ENCODE results near the gene TPBGL. TPM values are rescaled to one million over a fixed set of nuclear protein-coding genes. Genes with fewer than 3 reads are reported as not detected.

The TPBGL gene
- total and polyA plus RNA-seq, 2 of the 4 experiments (the other 2 are of a cell fraction), result not detected

DNA sequence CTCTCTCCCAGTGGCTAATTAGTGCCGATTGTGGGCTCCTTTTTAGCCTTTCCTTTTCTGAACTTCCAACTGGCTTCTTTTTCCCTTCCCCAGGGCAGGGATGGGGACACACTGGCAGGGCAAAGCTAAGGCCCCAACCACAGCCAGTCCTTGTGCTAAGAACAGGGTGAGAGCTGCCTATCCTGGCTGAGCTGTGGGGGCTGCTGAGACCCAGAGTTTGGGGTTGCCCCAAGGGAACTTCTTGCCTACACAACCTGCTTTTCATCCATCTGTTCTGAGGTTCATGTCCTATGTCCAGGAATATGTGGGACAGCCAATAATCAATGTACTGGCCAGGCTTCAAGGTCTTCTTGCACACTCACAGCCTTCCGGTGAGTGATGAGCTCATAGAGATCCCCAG lies 10.0 kb upstream of the TPBGL start:
- TF ChIP-seq FOS (IDR thresholded peaks at IDR 0.05; ENCODE audit: low read depth, low read length) (no peak), CHD1 (IDR thresholded peaks at IDR 0.05; ENCODE audit: low read depth, low read length) (no peak), RFX5 (IDR thresholded peaks at IDR 0.05; ENCODE audit: low read depth, low read length) (no peak), RAD21 (IDR thresholded peaks at IDR 0.05; ENCODE audit: low read length) (no peak), RCOR1 (IDR thresholded peaks at IDR 0.05; ENCODE audit: insufficient replicate concordance, low read length) (no peak), CTCF (conservative IDR thresholded peaks at IDR 0.05; ENCODE audit: low read depth, low read length) (no peak), POLR2A (IDR thresholded peaks at IDR 0.05; ENCODE audit: low read depth, low read length) (no peak), BHLHE40 (IDR thresholded peaks at IDR 0.05; ENCODE audit: low read depth, low read length) (no peak), MAZ (IDR thresholded peaks at IDR 0.05; ENCODE audit: borderline replicate concordance, low read depth, low read length) (no peak), USF2 (IDR thresholded peaks at IDR 0.05; ENCODE audit: low read depth, low read length) (no peak), CEBPB (IDR thresholded peaks at IDR 0.05; ENCODE audit: low read depth, low read length) (no peak), SMC3 (IDR thresholded peaks at IDR 0.05; ENCODE audit: low read depth, low read length) (no peak), MXI1 (IDR thresholded peaks at IDR 0.05; ENCODE audit: borderline replicate concordance, low read depth, low read length) (no peak), NFE2L2 (IDR thresholded peaks at IDR 0.05; ENCODE audit: low read depth, low read length) (no peak)
- TF ChIP-seq, protein P1, sequence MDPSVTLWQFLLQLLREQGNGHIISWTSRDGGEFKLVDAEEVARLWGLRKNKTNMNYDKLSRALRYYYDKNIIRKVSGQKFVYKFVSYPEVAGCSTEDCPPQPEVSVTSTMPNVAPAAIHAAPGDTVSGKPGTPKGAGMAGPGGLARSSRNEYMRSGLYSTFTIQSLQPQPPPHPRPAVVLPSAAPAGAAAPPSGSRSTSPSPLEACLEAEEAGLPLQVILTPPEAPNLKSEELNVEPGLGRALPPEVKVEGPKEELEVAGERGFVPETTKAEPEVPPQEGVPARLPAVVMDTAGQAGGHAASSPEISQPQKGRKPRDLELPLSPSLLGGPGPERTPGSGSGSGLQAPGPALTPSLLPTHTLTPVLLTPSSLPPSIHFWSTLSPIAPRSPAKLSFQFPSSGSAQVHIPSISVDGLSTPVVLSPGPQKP (IDR thresholded peaks at IDR 0.05; ENCODE audit: borderline replicate concordance, low read depth, low read length), result no peak
- Histone ChIP-seq H3K79me1 (ENCODE audit: low read depth in 1 of 2, low read length in 2 of 2) (no peaks in the 10 kb centered on the region), H4K91ac (ENCODE audit: insufficient read depth, low read depth, low read length) (no peak overlapping the region), H2BK5ac (ENCODE audit: low read depth, low read length, poor library complexity, severe bottlenecking) (no peak overlapping the region), H3K9me3 (ENCODE audit: control insufficient read depth, insufficient read depth, low read length) (no peaks in the 10 kb centered on the region), H4K20me1 (ENCODE audit: insufficient read depth, low read length) (no peaks in the 10 kb centered on the region; the same call in 1 of the 2 replicates), H3K18ac (ENCODE audit: low read depth, low read length) (no peak overlapping the region), H4K8ac (ENCODE audit: low read depth in 2 of 2, low read length in 2 of 2) (no peak overlapping the region), H3K4me2 (ENCODE audit: low read depth, low read length) (no peak overlapping the region), H3K56ac (ENCODE audit: extremely low read depth, insufficient read depth, low read length) (no peak overlapping the region), H3K23ac (ENCODE audit: low read depth, low read length) (no peak overlapping the region), H2BK15ac (ENCODE audit: low read depth, low read length) (no peak overlapping the region), H2BK20ac (ENCODE audit: low read depth, low read length) (no peak overlapping the region), H3K36me3 (ENCODE audit: control insufficient read depth, insufficient read depth, low read length) (no peaks in the 10 kb centered on the region), H3K4me3 (ENCODE audit: insufficient read depth, low read depth, low read length) (no peak overlapping the region), H2BK120ac (ENCODE audit: low read depth, low read length) (no peak overlapping the region), H4K5ac (ENCODE audit: low read depth, low read length) (no peak overlapping the region), H2AFZ (replicated peaks; ENCODE audit: low read length, poor library complexity) (no peak overlapping the region), H3K27ac (ENCODE audit: insufficient read depth, low read length) (no peak overlapping the region), H3K14ac (replicated peaks; ENCODE audit: low read depth, low read length) (no peak overlapping the region), H3K9me1 (ENCODE audit: insufficient read depth, low read length) (no peaks in the 10 kb centered on the region), H3K27me3 (ENCODE audit: control insufficient read depth, insufficient read depth, low read length) (peaks cover 14% of the 10 kb centered on the region), H3K4me1 (ENCODE audit: control insufficient read depth, insufficient read depth, low read length) (no peaks in the 10 kb centered on the region), H3K4ac (ENCODE audit: low read depth, low read length) (no peak overlapping the region), H2AK5ac (ENCODE audit: low read depth, low read length) (no peak overlapping the region), H2AK9ac (replicated peaks; ENCODE audit: low read depth, low read length, poor library complexity) (no peak overlapping the region), H3K9ac (ENCODE audit: low read depth, low read length) (no peak overlapping the region)
- no CpG with 5 or more reads among the region's 2 CpGs for WGBS, 2 experiments (ENCODE audit: extremely low coverage in 2 of 2, insufficient read length in 1 of 2)
- POLR2A ChIA-PET (ENCODE audit: unreplicated experiment), result no interaction called here
- BruUV-seq (replicated peaks), result no TSS peak
- no peak for ATAC-seq (ENCODE audit: low read depth)
- DNase-seq, result no peak
- in situ Hi-C loops (cut with MboI; ENCODE audit: low sequenced_read_pairs), result no loop called here
- dilution Hi-C loops (cut with HindIII; ENCODE audit: low sequenced_read_pairs, unreplicated experiment), result no loop called here
- intact Hi-C loops (cut with micrococcal nuclease), result no loop called here
- CTCF ChIA-PET, result no interaction called here

All from IMR-90 (cell line).